HepG2 (cell line): ENCODE results near the gene PPP4C. TPM values are rescaled to one million over a fixed set of nuclear protein-coding genes. Genes with fewer than 3 reads are reported as not detected.

ENCODE experiments used
- AGO2 ChIP-seq: fragments of 200-400 bp; formaldehyde crosslinking; optimal IDR thresholded peaks from 2 replicates; pipeline ENCODE3; 2017; ENCODE audit warnings: mild to moderate bottlenecking, low read depth, low read length, moderate library complexity
- CENPBD1 ChIP-seq: sonication (generic); formaldehyde crosslinking; IDR thresholded peaks from 2 replicates; pipeline ENCODE4 v1.8.0; 2022; ENCODE audit warnings: missing genetic modification reagents, low read depth, mild to moderate bottlenecking, borderline replicate concordance
- CHD2 ChIP-seq: IDR thresholded peaks from 2 replicates; pipeline ENCODE4 v1.6.1; 2011; ENCODE audit warnings: low read depth, low read length, improper control_type of control experiment
- ELF3 ChIP-seq: IDR thresholded peaks from 2 replicates; pipeline ENCODE4 v1.6.1; 2016; ENCODE audit warnings: missing genetic modification reagents, missing compliant biosample characterization
- JDP2 ChIP-seq: sonication (generic); formaldehyde crosslinking; IDR thresholded peaks from 2 replicates; pipeline ENCODE4 v1.8.1; 2022; ENCODE audit warnings: missing genetic modification reagents, borderline replicate concordance
- NCOA5 ChIP-seq: sonication (generic); formaldehyde crosslinking; IDR thresholded peaks from 2 replicates; pipeline ENCODE4 v1.4.0; 2020; ENCODE audit warnings: missing genetic modification reagents
- PHF8 ChIP-seq: sonication (generic); formaldehyde crosslinking; IDR thresholded peaks from 2 replicates; pipeline ENCODE4 v1.5.0; 2020; ENCODE audit warnings: missing genetic modification reagents
- POLR2G ChIP-seq: fragments of 200-400 bp; formaldehyde crosslinking; IDR thresholded peaks from 2 replicates; pipeline ENCODE4 v1.6.1; 2018; ENCODE audit warnings: mild to moderate bottlenecking, low read depth, low read length, moderate library complexity
- STAT6 ChIP-seq: sonication (generic); formaldehyde crosslinking; IDR thresholded peaks from 2 replicates; pipeline ENCODE4 v1.4.0; 2020; ENCODE audit warnings: missing genetic modification reagents, mild to moderate bottlenecking, borderline replicate concordance
- YEATS4 ChIP-seq: sonication (generic); formaldehyde crosslinking; IDR thresholded peaks from 2 replicates; pipeline ENCODE4 v1.4.0; 2020; ENCODE audit warnings: missing genetic modification reagents, borderline replicate concordance
- ZBTB40 ChIP-seq, 2 experiments: fragments of 450-650 bp in 1 of 2; sonication (generic) in 1 of 2; formaldehyde crosslinking in 1 of 2; IDR thresholded peaks; 2 replicates each; pipeline versions ENCODE4 v1.6.1 to v1.8.0; 2016 to 2022; ENCODE audit warnings: antibody characterized with exemption in 1 of 2, mild to moderate bottlenecking in 1 of 2, missing genetic modification reagents in 1 of 2
- ZNF143 ChIP-seq: sonication (generic); formaldehyde crosslinking; IDR thresholded peaks from 2 replicates; pipeline ENCODE4 v1.4.0; 2020; ENCODE audit warnings: missing genetic modification reagents
- ZNF431 ChIP-seq: sonication (generic); formaldehyde crosslinking; IDR thresholded peaks from 2 replicates; pipeline ENCODE4 v1.9.0; 2022; ENCODE audit warnings: missing genetic modification reagents, low read depth, mild to moderate bottlenecking, borderline replicate concordance
- ZNF543 ChIP-seq: sonication (generic); formaldehyde crosslinking; IDR thresholded peaks from 2 replicates; pipeline ENCODE4 v1.4.0; 2020; ENCODE audit warnings: mild to moderate bottlenecking, missing genetic modification reagents
- ZNF775 ChIP-seq: sonication (generic); formaldehyde crosslinking; IDR thresholded peaks from 2 replicates; pipeline ENCODE4 v1.4.0; 2020; ENCODE audit warnings: missing genetic modification reagents, mild to moderate bottlenecking, moderate library complexity, borderline replicate concordance
- polyA plus RNA-seq, 8 experiments: library from polyadenylated mRNA; depleted of rRNA in 3 of 8; stranded (reverse) in 7 of 8; unstranded in 1 of 8; fragments of >200 nt; fragmentation: Illumina TruSeq in 4 of 8; extraction: Trizol in 4 of 8; gene quantifications; 2 replicates each; pipeline versions ENCODE4 v1.2.1 to v1.2.3, GENCODE V29; 2011 to 2016; ENCODE audit warnings: low read depth in 4 of 8, missing spikeins in 1 of 8, mixed read lengths in 1 of 8; ENCODE audit not compliant: insufficient read depth in 1 of 8
- total RNA-seq, 5 experiments: library from RNA; depleted of rRNA; stranded (reverse); fragments of >200 nt; fragmentation: Illumina TruSeq; extraction: Trizol; gene quantifications; 2 replicates each; pipeline ENCODE4 v1.2.3, GENCODE V29; 2016; ENCODE audit warnings: low read depth in 1 of 5

Gene PPP4C
- total and polyA plus RNA-seq, 2 of the 13 experiments (the other 11 are each of a cell fraction or from before 2014, with no cell fraction given), result 176 to 220 TPM

GRCh38 chr16:30091474-30092372 lies 15.9 kb downstream of the PPP4C start, which contains the start of gene TBX6 (continued):
- TF ChIP-seq ZBTB40 (IDR thresholded peaks at IDR 0.05) (no peak), ZBTB40 (CRISPR knock-in tag; IDR thresholded peaks at IDR 0.05) (peak; percentile 26; the same call in 1 of the 2 replicates), CHD2 (peak; percentile 54; the same call in 1 of the 2 replicates), YEATS4 (CRISPR knock-in tag) (peak; percentile 80), NCOA5 (CRISPR knock-in tag) (0 out of 2 replicates have a peak, but pooled peaks have one; percentile 79), CENPBD1 (no peak), ELF3 (CRISPR knock-in tag) (peak; percentile 54), AGO2 (peak; percentile 85), POLR2G (peak; percentile 81), STAT6 (CRISPR knock-in tag) (peak; percentile 93; the same call in 1 of the 2 replicates), ZNF775 (CRISPR knock-in tag) (no peak), ZNF431 (no peak), JDP2 (no peak), ZNF143 (peak; percentile 100), PHF8 (CRISPR knock-in tag) (peak; percentile 76), ZNF543 (CRISPR knock-in tag) (peak; percentile 73)
